SU-DHL-6 (cell line): ENCODE measurements around the gene AGBL5.

Experiments used
- H2AFZ ChIP-seq: fragments of 200-600 bp; sonication (generic); 2 replicates; pipeline ENCODE4 v1.6.1; 2014; ENCODE audit warnings: low read depth, mild to moderate bottlenecking, moderate library complexity, mixed read lengths, antibody characterized with exemption, low read length; ENCODE audit not compliant: severe bottlenecking
- H3F3A ChIP-seq: fragments of 200-600 bp; shearing (Covaris generic); 2 replicates; pipeline ENCODE4 v1.6.0; 2016; ENCODE audit warnings: antibody characterized with exemption, mild to moderate bottlenecking; ENCODE audit not compliant: insufficient read depth
- H3K27ac ChIP-seq: fragments of 200-600 bp; sonication (generic); 2 replicates; pipeline ENCODE4 v1.5.1; 2016; ENCODE audit warnings: low read depth, mild to moderate bottlenecking, low read length, moderate library complexity, mixed read lengths
- H3K27me3 ChIP-seq: fragments of 200-600 bp; sonication (generic), shearing (Covaris generic); 2 replicates; pipeline ENCODE4 v1.6.0; 2014; ENCODE audit warnings: mild to moderate bottlenecking, low read length
- H3K36me3 ChIP-seq: fragments of 200-600 bp; sonication (generic); 2 replicates; pipeline ENCODE4 v1.6.1; 2014; ENCODE audit warnings: mild to moderate bottlenecking, low read length, mixed read lengths
- H3K4me2 ChIP-seq: fragments of 300-600, 200-600 bp; shearing (Covaris generic), sonication (generic); 2 replicates; pipeline ENCODE4 v1.6.0; 2014; ENCODE audit warnings: low read length, low read depth, mild to moderate bottlenecking; ENCODE audit not compliant: poor library complexity, severe bottlenecking
- H3K4me3 ChIP-seq: fragments of 200-600 bp; sonication (generic); 2 replicates; pipeline ENCODE4 v1.5.1; 2014; ENCODE audit warnings: antibody characterized with exemption, low read length, mild to moderate bottlenecking, mixed read lengths; ENCODE audit not compliant: insufficient read depth, poor library complexity, severe bottlenecking
- H3K79me2 ChIP-seq: fragments of 200-600 bp; sonication (generic); 2 replicates; pipeline ENCODE4 v1.6.1; 2014; ENCODE audit warnings: mild to moderate bottlenecking, low read length, moderate library complexity; ENCODE audit not compliant: insufficient read depth
- H3K9ac ChIP-seq: fragments of 200-600 bp; sonication (generic); 2 replicates; pipeline ENCODE4 v1.7.0; 2014; ENCODE audit warnings: mild to moderate bottlenecking, low read length
- H3K9me2 ChIP-seq: fragments of 200-600 bp; sonication (generic); replicated peaks from 2 replicates; pipeline ENCODE4 v1.6.1; 2014; ENCODE audit warnings: low read length; ENCODE audit not compliant: insufficient read depth
- H3K9me3 ChIP-seq: fragments of 200-600 bp; sonication (generic); 2 replicates; pipeline ENCODE4 v1.6.1; 2014; ENCODE audit warnings: low read length, mixed read lengths; ENCODE audit not compliant: insufficient read depth
- H4K20me1 ChIP-seq: fragments of 200-600 bp; sonication (generic); 2 replicates; pipeline ENCODE4 v1.6.1; 2014; ENCODE audit warnings: low read depth, mild to moderate bottlenecking, antibody characterized with exemption, low read length, moderate library complexity, mixed read lengths
- CTCF ChIP-seq: fragments of 200-600 bp; sonication (generic); IDR thresholded peaks from one replicate; pipeline ENCODE4 v1.5.1; 2017; ENCODE audit warnings: antibody characterized with exemption, mild to moderate bottlenecking, low read length, moderate library complexity; ENCODE audit not compliant: insufficient read depth, poor library complexity, severe bottlenecking
- EZH2phosphoT487 ChIP-seq: fragments of 200-600 bp; sonication (generic), shearing (Covaris generic); conservative IDR thresholded peaks from 2 replicates; pipeline ENCODE4 v1.6.1; 2018; ENCODE audit warnings: mild to moderate bottlenecking, antibody characterized with exemption, low read length, moderate library complexity, mixed read lengths

AGBL5 gene

GRCh38 chr2:27069961-27070618, 18.6 kb downstream of the AGBL5 start:
- TF ChIP-seq EZH2phosphoT487, result no peak
- TF ChIP-seq CTCF, result no peak
- no peak overlapping the region for H2AFZ ChIP-seq
- peak overlapping the region; percentile 89 for H3K4me3 ChIP-seq
- H3K27me3 ChIP-seq, result no peaks in the 10 kb centered on the region
- H3K9me2 ChIP-seq, result no peaks in the 10 kb centered on the region
- peaks cover 18% of the 10 kb centered on the region for H3K79me2 ChIP-seq
- H3K9ac ChIP-seq, result peak overlapping the region; percentile 89
- H4K20me1 ChIP-seq, result no peaks in the 10 kb centered on the region
- H3K4me2 ChIP-seq, result peak overlapping the region; percentile 97
- no peak overlapping the region for H3K27ac ChIP-seq
- no peaks in the 10 kb centered on the region for H3K36me3 ChIP-seq
- H3K9me3 ChIP-seq, result no peaks in the 10 kb centered on the region
- 0 out of 2 replicates have a peak, but pooled peaks cover 3% of the 10 kb centered on the region for H3F3A ChIP-seq

- TF ChIP-seq CTCF (no peak), EZH2phosphoT487 (no peak)
- peak overlapping the region; percentile 30 for H2AFZ ChIP-seq
Observed at GRCh38 chr2:27070653-27071276, 19.3 kb downstream of the AGBL5 start.

GRCh38 chr2:27071277-27071989, 20.0 kb downstream of the AGBL5 start, which contains the start of gene OST4:
Gene OST4 (minus strand): TSS chr2:27071654.
- no peaks in the 10 kb centered on the region for H3K9me3 ChIP-seq
- H3K4me3 ChIP-seq, result peak within 1 kb of the TSS; percentile 89
- H3F3A ChIP-seq, result peaks cover 12% of the 10 kb centered on the region; the same call in 1 of the 2 replicates
- H3K9ac ChIP-seq, result peak within 1 kb of the TSS; percentile 89
- no peaks in the 10 kb centered on the region for H3K36me3 ChIP-seq
- no peak for TF ChIP-seq CTCF
- TF ChIP-seq EZH2phosphoT487, result no peak
- peak within 1 kb of the TSS; percentile 69 for H2AFZ ChIP-seq
- H3K9me2 ChIP-seq, result no peaks in the 10 kb centered on the region
- H3K27ac ChIP-seq, result 0 out of 2 replicates have a peak within 1 kb of the TSS, but pooled peaks have one; percentile 11
- H4K20me1 ChIP-seq, result no peaks in the 10 kb centered on the region
- no peaks in the 10 kb centered on the region for H3K27me3 ChIP-seq
- H3K79me2 ChIP-seq, result peaks cover 18% of the 10 kb centered on the region
- peak within 1 kb of the TSS; percentile 97 for H3K4me2 ChIP-seq

More at GRCh38 chr2:27070653-27071276, 19.3 kb downstream of the AGBL5 start:
- H3K79me2 ChIP-seq, result peaks cover 18% of the 10 kb centered on the region
- H3K4me2 ChIP-seq, result peak overlapping the region; percentile 97
- H3K9me3 ChIP-seq, result no peaks in the 10 kb centered on the region
- peak overlapping the region; percentile 89 for H3K9ac ChIP-seq
- H3F3A ChIP-seq, result 0 out of 2 replicates have a peak, but pooled peaks cover 7% of the 10 kb centered on the region
- peak overlapping the region; percentile 89 for H3K4me3 ChIP-seq
- H3K36me3 ChIP-seq, result no peaks in the 10 kb centered on the region
- no peaks in the 10 kb centered on the region for H3K9me2 ChIP-seq
- H4K20me1 ChIP-seq, result no peaks in the 10 kb centered on the region
- 0 out of 2 replicates have a peak overlapping the region, but pooled peaks have one; percentile 11 for H3K27ac ChIP-seq
- no peaks in the 10 kb centered on the region for H3K27me3 ChIP-seq
